GM21381 (cell line): Measurements from ENCODE around the gene PSMB2.
"Not testable (repeated sequence)": the region's sequence is repeated elsewhere in the genome, so short reads cannot be mapped to it uniquely, and the experiment has no call there.

Experiments
- ATAC-seq: cut with Tn5 transposase; IDR thresholded peaks from one replicate; pipeline ENCODE4 v1.9.1; 2021; ENCODE audit warnings: mild to moderate bottlenecking, moderate library complexity; ENCODE audit not compliant: unreplicated experiment

The PSMB2 gene

GRCh38 chr1:35641233-35641866 lies at the start of gene PSMB2:
Gene PSMB2, minus strand, starts transcription at chr1:35641526. Its CDS starts 94 bp downstream, at chr1:35641432.
- ATAC-seq, result peak; percentile 82

- no peak for ATAC-seq
These were observed 49.8 kb upstream of the PSMB2 start for GRCh38 chr1:35691080-35691479.

GRCh38 chr1:35690103-35690502 lies 48.8 kb upstream of the PSMB2 start:
- not testable (repeated sequence) for ATAC-seq

GRCh38 chr1:35688161-35688560 lies 46.8 kb upstream of the PSMB2 start:
- ATAC-seq, result no peak

GRCh38 chr1:35683012-35683411 lies 41.7 kb upstream of the PSMB2 start:
- ATAC-seq, result no peak

- no peak for ATAC-seq
These were observed 38.9 kb upstream of the PSMB2 start for GRCh38 chr1:35680271-35680670.

- ATAC-seq, result no peak
These were observed 34.4 kb upstream of the PSMB2 start for GRCh38 chr1:35675773-35676172.

GRCh38 chr1:35674111-35674510 lies 32.8 kb upstream of the PSMB2 start:
- ATAC-seq, result no peak

- no peak for ATAC-seq
These were observed 30.8 kb upstream of the PSMB2 start for GRCh38 chr1:35672116-35672515.

GRCh38 chr1:35668506-35668905 lies 27.2 kb upstream of the PSMB2 start:
- no peak for ATAC-seq

GRCh38 chr1:35666916-35667315 lies 25.6 kb upstream of the PSMB2 start:
- no peak for ATAC-seq

- no peak for ATAC-seq
These were observed 24.9 kb upstream of the PSMB2 start for GRCh38 chr1:35666216-35666615.

- no peak for ATAC-seq
These were observed 22.1 kb upstream of the PSMB2 start for GRCh38 chr1:35663434-35663833.

GRCh38 chr1:35661474-35661795 lies 20.1 kb upstream of the PSMB2 start:
- ATAC-seq, result no peak

GRCh38 chr1:35660581-35661473 lies 19.5 kb upstream of the PSMB2 start:
- no peak for ATAC-seq

GRCh38 chr1:35659589-35659988 lies 18.3 kb upstream of the PSMB2 start:
- no peak for ATAC-seq

- no peak for ATAC-seq
These were observed 16.5 kb upstream of the PSMB2 start for GRCh38 chr1:35657851-35658250.

GRCh38 chr1:35656863-35657232 lies 15.5 kb upstream of the PSMB2 start:
- no peak for ATAC-seq

- ATAC-seq, result no peak
These were observed 15.0 kb upstream of the PSMB2 start for GRCh38 chr1:35656148-35656862.

- ATAC-seq, result no peak
These were observed 13.9 kb upstream of the PSMB2 start for GRCh38 chr1:35655196-35655595.

GRCh38 chr1:35650416-35650815 lies 9.1 kb upstream of the PSMB2 start:
- ATAC-seq, result no peak

- ATAC-seq, result no peak
These were observed 4.7 kb upstream of the PSMB2 start for GRCh38 chr1:35646043-35646442.
